Fibroblast of mammary gland (primary cell): ENCODE data around the gene LGALSL.

Experiments
- DNase-seq: peaks from one replicate; pipeline ENCODE4 v3.0.0-alpha.2; 2010; ENCODE audit warnings: low read depth
- H3K4me3 ChIP-seq: 2 replicates; pipeline ENCODE4 v1.5.1; 2011; ENCODE audit warnings: low read depth, mild to moderate bottlenecking, low read length, moderate library complexity; ENCODE audit not compliant: control insufficient read depth
- TF ChIP-seq, protein P1 (sequence below): conservative IDR thresholded peaks from 2 replicates; pipeline ENCODE4 v1.5.1; 2011; ENCODE audit warnings: low read depth, low read length, inconsistent platforms; ENCODE audit not compliant: control insufficient read depth, insufficient read depth

Gene LGALSL

DNA sequence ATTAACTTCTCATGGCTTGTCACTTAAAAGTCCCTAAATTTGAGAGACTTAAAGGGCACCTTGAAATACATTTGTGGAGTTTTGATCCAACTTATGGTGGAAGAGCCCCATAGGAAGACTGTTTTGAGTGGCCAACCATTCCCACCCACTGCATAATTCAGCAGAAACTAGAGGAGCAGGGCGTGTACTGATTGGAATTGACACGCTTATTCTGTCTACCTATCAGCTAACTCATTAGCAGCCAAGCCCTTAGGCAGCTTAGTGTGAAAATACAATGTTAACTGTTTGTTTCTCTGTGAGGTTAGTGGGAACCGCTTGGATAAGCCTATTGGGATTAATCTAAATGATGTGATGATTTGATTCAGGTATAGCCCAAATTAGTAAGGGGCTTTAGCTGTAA, 6.4 kb downstream of the LGALSL start:
- no peak for DNase-seq
- H3K4me3 ChIP-seq, result no peak overlapping the region
- TF ChIP-seq, protein P1, sequence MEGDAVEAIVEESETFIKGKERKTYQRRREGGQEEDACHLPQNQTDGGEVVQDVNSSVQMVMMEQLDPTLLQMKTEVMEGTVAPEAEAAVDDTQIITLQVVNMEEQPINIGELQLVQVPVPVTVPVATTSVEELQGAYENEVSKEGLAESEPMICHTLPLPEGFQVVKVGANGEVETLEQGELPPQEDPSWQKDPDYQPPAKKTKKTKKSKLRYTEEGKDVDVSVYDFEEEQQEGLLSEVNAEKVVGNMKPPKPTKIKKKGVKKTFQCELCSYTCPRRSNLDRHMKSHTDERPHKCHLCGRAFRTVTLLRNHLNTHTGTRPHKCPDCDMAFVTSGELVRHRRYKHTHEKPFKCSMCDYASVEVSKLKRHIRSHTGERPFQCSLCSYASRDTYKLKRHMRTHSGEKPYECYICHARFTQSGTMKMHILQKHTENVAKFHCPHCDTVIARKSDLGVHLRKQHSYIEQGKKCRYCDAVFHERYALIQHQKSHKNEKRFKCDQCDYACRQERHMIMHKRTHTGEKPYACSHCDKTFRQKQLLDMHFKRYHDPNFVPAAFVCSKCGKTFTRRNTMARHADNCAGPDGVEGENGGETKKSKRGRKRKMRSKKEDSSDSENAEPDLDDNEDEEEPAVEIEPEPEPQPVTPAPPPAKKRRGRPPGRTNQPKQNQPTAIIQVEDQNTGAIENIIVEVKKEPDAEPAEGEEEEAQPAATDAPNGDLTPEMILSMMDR, result no peak

DNA sequence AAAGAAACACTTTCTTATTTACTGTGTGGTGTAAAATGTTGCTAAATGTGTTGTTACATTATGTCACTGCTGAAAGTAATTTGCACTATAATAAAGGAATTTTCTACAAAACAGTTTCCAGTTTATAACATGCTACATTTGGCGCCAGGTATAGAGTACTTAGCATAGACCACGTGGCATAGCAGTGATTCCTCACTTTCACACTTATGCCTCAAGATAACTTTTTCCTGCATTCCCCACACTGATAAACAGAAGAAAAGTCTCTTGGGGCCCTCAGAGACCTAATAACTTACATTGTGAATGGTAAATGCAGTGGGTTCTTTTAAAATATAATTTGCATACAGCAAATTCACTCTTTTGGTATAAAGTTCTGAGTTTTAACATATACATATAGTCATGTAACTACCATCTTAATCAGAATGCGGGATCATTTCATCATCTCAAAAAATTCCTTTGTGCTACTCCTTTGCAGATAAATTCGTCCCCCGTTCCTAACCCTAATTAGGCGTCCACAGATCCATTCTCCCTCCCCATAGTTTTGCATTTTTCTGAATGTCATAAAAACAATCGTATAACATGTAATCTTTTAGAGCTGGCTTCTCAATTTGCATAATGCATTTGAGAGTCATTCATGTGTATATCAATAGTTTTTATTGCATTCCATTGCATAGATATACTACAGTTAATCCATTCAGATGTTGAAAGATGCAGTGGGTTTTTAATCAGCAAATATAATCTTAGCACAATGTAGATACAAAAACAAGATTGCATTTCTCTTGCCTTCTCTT, 7.5 kb downstream of the LGALSL start:
- TF ChIP-seq, protein P1, result no peak
- H3K4me3 ChIP-seq, result no peak overlapping the region
- no peak for DNase-seq

DNA sequence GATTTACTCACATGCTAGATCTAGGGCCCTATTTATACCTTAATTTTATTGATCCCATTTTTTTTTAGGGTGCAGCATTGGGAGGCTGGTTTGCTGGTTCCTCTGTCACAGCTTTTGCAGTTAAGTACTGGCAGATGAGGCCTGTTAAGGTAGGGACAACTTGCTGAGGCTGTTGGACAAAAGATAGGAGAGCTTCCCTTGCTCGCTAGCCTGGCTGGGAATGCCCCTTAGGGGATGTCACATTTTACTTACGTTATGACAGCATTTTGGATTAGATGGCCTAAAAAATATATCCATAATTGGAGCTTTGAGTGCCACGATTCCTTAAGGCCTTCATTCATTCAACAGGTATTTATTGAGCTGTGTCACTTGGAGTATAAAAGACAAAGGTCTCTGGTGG, 8.2 kb downstream of the LGALSL start:
- DNase-seq, result no peak
- TF ChIP-seq, protein P1, result no peak
- no peak overlapping the region for H3K4me3 ChIP-seq

DNA sequence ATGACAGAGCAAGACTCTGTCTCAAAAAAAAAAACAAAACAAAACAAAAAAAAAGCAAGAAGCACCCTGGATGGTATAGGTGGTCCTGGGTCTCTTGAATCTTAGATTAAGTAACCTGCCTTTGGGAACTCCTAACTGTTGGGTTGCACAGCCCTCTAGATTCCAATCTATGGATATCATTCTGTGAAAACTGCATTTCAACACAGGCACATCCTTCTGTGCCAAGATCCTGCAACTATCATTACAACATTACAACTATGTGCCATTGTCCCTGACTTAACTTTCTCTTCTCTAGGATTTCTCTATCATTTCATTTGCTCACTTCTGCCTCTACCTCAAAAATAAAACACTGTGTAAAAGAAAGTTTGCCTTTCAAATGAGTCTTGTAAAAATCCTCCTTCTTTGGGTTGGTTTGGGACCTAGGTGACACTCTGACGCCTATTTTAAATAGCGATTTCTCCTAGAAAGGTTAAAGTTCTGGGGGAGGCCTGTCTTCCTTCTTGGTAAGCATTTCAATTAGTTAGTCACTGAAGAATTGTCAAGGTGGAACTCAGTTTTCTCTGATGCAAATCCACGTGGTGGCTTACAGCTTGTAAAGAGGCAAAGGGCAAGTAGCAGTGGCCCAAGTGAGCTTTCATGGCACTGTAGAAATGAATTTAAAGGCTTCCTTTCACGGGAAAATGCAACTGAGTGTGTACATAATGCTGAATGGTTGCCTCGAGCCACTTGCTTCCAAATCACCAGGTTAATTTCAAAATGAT, 9.2 kb downstream of the LGALSL start:
- TF ChIP-seq, protein P1, result no peak
- no peak overlapping the region for H3K4me3 ChIP-seq
- DNase-seq, result peak; percentile 68

DNA sequence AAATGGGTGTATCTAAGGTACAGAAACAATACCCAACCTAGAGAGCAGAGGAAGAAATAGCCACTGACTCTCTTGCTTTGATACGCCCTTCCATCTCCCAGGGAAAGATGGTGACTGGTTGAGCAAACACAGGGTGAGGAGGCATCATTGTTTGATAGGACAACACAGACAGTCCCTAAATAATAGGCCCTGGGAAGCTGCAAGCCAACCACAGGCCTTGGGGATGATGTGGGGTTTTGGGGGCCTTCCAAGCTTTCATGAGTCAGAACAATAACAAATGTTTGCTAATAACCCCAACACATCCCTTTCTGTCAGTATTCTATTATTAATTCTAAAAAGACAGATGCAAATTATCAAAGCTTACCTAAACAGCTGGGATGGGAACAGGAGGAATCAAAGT, 9.8 kb downstream of the LGALSL start:
- TF ChIP-seq, protein P1, result no peak
- H3K4me3 ChIP-seq, result no peak overlapping the region
- peak; percentile 93 for DNase-seq

DNA sequence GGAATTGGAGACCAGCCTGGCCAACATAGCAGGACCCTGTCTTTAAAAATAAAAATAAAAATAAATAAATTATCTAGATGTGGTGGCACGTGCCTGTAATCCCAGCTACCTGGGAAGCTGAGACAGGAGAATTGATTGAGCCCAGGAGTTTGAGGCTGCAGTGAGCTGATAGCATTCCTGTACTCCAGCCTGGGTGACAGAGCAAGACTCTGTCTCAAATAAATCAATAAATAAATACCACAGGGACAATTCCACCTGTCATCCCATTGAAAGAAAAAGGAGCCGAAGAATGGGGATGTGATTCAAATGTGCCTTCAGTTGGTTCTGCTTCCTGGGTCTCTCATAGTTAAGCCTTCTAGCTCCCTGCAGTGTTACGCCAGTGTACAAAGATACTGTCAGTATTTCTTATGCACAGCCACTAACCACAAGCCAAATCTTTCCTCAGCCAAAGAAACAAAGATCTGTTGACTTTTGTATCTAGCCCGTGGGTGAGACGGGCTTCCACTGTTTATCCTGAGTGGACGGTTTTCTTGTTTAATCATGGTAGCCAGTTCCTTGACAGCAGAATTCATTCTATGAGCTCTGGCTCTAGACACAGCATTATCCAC, 12.6 kb downstream of the LGALSL start:
- no peak for DNase-seq
- TF ChIP-seq, protein P1, result no peak

More for the DNA sequence above, 12.6 kb downstream of the LGALSL start:
- no peak overlapping the region for H3K4me3 ChIP-seq
